GM18519 (cell line): Measurements from ENCODE around the gene PUS7L.
"Not testable (repeated sequence)": the region's sequence is repeated elsewhere in the genome, so short reads cannot be mapped to it uniquely, and the experiment has no call there.

Experiments
- ATAC-seq: cut with Tn5 transposase; IDR thresholded peaks from one replicate; pipeline ENCODE4 v1.9.1; 2021; ENCODE audit warnings: mild to moderate bottlenecking, moderate library complexity; ENCODE audit not compliant: unreplicated experiment, low FRiP score

Gene PUS7L

GRCh38 chr12:43751360-43751759, 7.2 kb downstream of the PUS7L start:
- ATAC-seq = not testable (repeated sequence)

GRCh38 chr12:43750814-43751213, 7.8 kb downstream of the PUS7L start:
- no peak for ATAC-seq

- no peak for ATAC-seq
Observed at GRCh38 chr12:43749016-43749415, 9.6 kb downstream of the PUS7L start.

DNA sequence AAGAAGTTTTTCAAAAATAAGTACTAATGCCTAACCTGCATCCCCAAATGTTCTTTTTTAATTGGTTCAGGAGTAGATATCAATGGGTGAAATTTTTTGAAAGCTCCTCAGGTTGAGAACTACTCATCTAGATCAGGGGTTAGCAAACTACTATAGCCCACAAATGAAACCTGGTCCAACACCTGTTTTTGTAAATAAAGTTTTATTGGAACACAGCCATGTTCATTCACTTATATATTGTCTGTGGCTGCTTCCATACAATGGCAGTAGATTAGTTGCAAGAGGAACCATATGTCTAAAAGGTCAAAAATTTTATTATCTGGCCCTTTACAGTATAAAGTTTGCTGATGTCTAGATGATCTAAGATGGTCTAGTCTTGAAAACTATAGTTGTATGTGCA, 13.8 kb downstream of the PUS7L start:
- no peak for ATAC-seq

DNA sequence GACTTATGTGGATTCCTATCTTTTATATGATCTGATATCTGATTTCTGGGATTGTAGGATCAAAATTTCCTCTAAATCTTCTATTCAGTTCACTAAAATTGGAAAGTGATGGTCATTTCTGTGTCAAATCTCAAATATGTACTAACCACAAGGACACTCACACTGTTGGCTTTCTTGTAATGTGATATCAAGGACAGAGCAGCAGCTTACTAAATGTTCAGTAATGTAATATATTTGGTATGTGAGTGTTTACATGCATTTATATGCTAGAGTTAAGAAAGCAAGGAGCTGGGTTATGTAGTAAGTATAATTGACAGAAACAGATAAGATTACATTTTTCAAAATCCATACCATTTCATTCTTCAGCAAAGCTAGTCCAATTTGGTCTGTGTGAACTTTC, 16.5 kb downstream of the PUS7L start:
- ATAC-seq = no peak

DNA sequence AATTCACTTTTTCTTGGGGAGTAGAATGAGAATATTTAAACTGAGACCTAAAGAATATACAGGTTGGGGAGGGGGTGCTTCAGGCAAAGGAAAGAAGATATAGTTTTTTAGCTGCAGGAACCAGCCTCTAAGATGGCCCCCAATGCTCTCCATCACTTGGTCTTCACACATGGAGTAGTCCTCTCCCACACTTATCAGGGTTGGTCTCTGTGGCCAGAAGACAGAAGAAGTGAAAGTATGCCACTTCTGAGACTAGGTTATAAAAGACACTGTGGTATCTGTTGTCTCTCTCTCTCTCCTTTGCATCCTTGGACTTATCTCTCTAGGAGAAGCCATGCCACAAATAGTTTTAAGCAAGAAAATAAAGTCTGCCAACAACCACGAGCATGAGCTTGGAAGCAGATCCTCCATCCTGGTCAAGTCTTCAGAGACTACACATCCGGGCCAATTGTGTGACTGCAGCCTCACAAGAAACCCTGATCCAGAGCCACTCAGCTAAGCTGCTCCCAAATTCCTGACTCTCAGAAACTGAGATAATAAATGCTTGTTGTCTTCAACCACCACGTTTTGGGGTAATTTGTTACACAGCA, 18.0 kb downstream of the PUS7L start:
- peak; percentile 68 for ATAC-seq

DNA sequence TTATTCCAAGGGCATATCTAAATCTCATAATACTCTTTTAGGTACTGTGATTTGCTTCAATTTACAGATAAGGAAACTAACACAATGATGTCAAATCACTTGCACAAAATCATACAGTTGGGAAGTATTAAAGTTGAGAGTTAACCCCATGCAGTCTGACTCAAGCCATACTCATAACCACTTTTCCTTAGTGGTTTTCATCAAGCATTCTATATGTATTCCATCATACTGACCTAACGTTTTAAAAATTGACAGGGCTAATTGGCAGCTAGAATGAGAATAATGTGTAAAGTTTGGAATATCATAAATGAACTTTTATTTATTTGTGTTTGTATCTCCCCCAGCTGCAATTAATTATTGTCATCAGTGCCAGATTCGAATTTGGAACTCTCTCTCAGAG, 20.9 kb downstream of the PUS7L start:
- no peak for ATAC-seq

GRCh38 chr12:43736927-43737440, 21.6 kb downstream of the PUS7L start:
- ATAC-seq = no peak

DNA sequence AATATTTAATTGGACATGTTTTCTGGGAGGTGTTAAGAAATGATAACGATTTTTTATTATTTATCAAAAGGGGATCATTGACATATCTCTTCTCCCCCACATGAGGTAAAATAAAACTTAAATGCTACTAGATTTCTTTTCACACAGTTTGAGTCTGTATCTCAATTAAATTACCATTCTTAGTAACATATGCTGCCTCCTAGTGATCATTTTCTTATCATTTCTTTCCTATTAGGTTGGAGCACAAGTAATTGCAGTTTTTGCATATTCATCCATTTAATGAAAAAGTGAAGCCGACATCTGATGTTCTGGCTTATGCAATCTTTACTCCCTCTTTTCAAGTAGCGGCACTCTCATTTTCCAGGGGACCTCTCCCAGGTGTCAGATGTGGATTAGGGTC, 24.9 kb downstream of the PUS7L start:
- ATAC-seq = no peak

- ATAC-seq = no peak
Observed at GRCh38 chr12:43730283-43730682, 28.3 kb downstream of the PUS7L start.

- ATAC-seq = no peak
Observed at GRCh38 chr12:43728698-43729097, 29.9 kb downstream of the PUS7L start.

GRCh38 chr12:43728117-43728516, 30.5 kb downstream of the PUS7L start:
- no peak for ATAC-seq

DNA sequence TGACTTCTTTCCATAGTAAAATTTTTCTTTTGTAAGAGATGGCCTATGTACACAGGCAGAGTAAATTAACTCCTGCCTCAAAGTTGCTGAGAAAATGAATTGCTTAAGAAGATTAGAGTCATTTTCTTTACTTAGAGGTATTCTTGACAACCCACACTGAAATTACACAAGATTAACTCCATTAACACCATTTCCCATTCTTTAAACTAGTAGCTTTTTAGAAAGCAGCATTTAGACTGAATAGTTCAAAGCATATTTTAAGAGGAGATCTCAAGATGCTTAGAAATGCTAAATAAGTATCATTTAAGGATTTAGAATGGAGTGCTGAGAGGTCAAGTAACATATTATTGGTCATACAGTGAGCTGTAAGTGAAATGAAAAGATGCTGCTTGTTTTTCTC, 35.5 kb downstream of the PUS7L start:
- no peak for ATAC-seq

GRCh38 chr12:43722621-43723020, 36.0 kb downstream of the PUS7L start:
- ATAC-seq = no peak

- ATAC-seq = no peak
Observed at GRCh38 chr12:43711348-43711747, 47.2 kb downstream of the PUS7L start.

DNA sequence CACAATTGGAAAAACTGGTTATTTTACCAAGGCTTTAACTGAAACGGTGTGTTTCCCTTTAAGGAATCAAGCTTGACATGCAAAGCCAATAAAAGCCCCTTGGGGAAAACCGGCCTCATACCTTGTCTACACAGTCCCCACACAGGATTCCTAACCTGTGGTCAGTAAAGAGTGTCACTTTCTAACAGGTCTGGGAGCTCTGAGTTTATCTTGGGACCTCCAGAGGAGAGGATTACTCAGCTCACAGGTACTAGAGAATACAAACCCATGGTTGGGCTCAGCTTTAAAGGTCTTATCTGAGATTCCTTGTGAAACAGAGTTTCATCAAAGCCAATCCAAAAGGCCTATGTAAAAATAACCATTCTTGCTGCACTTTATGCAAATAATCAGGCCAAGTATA, 54.8 kb downstream of the PUS7L start:
- ATAC-seq = not testable (repeated sequence)

DNA sequence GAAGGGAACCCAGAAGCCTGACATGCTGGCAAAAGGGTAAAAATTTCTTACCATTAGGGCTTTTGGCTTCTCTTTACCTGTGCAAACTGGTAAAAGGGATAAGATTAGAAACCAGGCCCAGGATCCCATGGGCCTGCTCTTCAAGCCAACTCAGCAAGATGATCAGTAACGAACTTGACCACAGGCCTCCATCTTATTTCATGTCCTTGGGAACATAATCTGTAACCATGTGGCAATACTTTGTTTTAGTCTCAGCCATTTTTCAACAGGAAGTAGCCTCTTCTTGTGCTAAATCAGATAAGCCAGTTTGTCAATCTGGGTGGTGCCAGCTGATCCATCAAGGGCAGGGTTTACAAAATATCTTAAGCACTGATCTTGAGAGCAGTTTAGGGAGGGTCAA, 57.4 kb downstream of the PUS7L start:
- ATAC-seq = not testable (repeated sequence)

DNA sequence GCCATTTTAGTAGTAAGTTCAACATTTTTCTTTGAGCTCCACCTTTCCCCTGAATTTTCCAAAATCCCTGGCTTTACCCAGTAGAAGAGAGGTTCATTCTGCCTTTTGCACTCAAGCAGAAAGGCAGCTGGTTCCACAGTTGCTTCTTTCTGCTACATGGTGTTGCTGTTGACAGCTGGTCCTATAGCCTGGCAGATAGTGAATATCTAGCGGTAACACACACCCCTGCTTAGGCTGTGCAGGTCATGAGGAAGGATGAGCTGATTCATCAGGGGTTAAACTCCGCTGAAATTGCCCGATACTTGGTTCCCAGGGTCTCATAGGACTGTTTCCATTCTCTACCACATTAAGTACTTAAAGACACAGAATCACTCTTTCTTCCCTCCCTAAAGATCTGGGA, 62.4 kb downstream of the PUS7L start:
- ATAC-seq = no peak

DNA sequence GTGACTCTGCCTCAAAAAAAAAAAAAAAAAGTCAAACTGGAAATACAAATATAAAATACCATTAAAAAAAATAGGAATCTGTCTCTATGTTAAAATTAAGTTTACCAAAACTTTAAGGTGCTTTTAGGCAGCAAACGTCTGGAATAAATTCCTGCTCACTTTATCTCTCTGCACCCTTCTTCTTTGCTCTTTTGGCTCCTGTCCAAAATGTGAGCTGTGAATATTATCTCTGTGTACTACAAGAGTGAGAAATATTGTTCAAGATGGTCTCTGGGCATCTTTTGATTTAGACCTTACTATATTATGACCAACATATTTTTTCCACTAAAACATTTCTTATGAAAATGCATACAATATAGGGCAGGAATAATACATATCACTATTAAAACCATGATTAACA, 63.7 kb downstream of the PUS7L start:
- ATAC-seq = no peak

- ATAC-seq = no peak
Observed at GRCh38 chr12:43692064-43692463, 66.5 kb downstream of the PUS7L start.

GRCh38 chr12:43685491-43685890, 73.1 kb downstream of the PUS7L start:
- not testable (repeated sequence) for ATAC-seq

DNA sequence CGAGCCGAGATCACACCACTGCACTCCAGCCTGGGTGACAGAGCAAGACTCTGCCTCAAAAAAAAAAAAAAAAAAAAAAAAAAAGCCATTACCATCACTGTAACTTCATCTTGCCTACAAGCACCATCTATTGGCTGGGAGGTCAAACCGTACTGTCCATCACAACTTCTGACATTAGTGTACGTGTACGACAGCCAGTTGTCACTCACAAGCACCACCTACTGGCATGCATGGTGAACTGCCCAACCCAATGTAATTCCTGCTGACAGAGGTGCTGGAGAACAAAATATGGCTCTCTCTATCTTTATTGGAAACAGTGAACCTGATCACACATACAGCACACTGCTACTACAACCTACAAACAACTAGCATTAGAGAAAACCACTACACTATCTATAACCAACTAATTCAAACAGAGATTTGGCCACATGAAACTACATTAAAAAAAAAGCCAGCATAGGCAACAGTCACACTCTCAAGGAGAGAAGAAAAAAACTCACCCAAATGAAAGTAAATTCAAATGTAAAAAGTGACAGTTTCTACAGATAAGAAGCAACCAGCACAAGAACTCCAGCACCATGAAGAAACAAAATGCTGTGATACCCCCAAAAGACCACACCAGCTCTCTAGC, 82.3 kb downstream of the PUS7L start:
- peak; percentile 98 for ATAC-seq
